GM19397 (cell line): ENCODE results near the gene PPP1R9A.

ENCODE experiments used
- ATAC-seq: cut with Tn5 transposase; IDR thresholded peaks from one replicate; pipeline ENCODE4 v1.9.1; 2021; ENCODE audit warnings: mild to moderate bottlenecking, moderate library complexity; ENCODE audit not compliant: unreplicated experiment

PPP1R9A gene

GRCh38 chr7:95092324-95092723, 184.9 kb downstream of the PPP1R9A start:
- no peak for ATAC-seq

GRCh38 chr7:95095259-95095965, 188.0 kb downstream of the PPP1R9A start:
- ATAC-seq = no peak

- no peak for ATAC-seq
These were observed 188.7 kb downstream of the PPP1R9A start for GRCh38 chr7:95095966-95096540.

GRCh38 chr7:95097291-95097690, 189.9 kb downstream of the PPP1R9A start:
- no peak for ATAC-seq

- no peak for ATAC-seq
These were observed 190.5 kb downstream of the PPP1R9A start for GRCh38 chr7:95097851-95098250.

GRCh38 chr7:95099106-95099505, 191.7 kb downstream of the PPP1R9A start:
- ATAC-seq = no peak

GRCh38 chr7:95101422-95101821, 194.0 kb downstream of the PPP1R9A start:
- no peak for ATAC-seq

GRCh38 chr7:95102662-95103061, 195.3 kb downstream of the PPP1R9A start:
- ATAC-seq = no peak

- ATAC-seq = no peak
These were observed 197.3 kb downstream of the PPP1R9A start for GRCh38 chr7:95104739-95105138.

GRCh38 chr7:95105627-95106026, 198.2 kb downstream of the PPP1R9A start:
- ATAC-seq = no peak

- ATAC-seq = no peak
These were observed 199.0 kb downstream of the PPP1R9A start for GRCh38 chr7:95106401-95106800.

GRCh38 chr7:95110707-95111106, 203.3 kb downstream of the PPP1R9A start:
- no peak for ATAC-seq

- ATAC-seq = no peak
These were observed 206.2 kb downstream of the PPP1R9A start for GRCh38 chr7:95113590-95113989.

- ATAC-seq = no peak
These were observed 218.8 kb downstream of the PPP1R9A start for GRCh38 chr7:95126053-95126709.

GRCh38 chr7:95132500-95132899, 225.1 kb downstream of the PPP1R9A start:
- no peak for ATAC-seq

- no peak for ATAC-seq
These were observed 232.5 kb downstream of the PPP1R9A start for GRCh38 chr7:95139922-95140321.

- ATAC-seq = no peak
These were observed 234.4 kb downstream of the PPP1R9A start for GRCh38 chr7:95141755-95142154.

- no peak for ATAC-seq
These were observed 236.9 kb downstream of the PPP1R9A start for GRCh38 chr7:95144256-95144655.

GRCh38 chr7:95155965-95156364, 248.6 kb downstream of the PPP1R9A start:
- ATAC-seq = no peak

GRCh38 chr7:95157381-95157780, 250.0 kb downstream of the PPP1R9A start:
- no peak for ATAC-seq

GRCh38 chr7:95169678-95170077, 262.3 kb downstream of the PPP1R9A start:
- no peak for ATAC-seq

- no peak for ATAC-seq
These were observed 265.0 kb downstream of the PPP1R9A start for GRCh38 chr7:95172420-95172819.
